Measurements from ENCODE around the gene FSCN2. TPM values are rescaled to one million over a fixed set of nuclear protein-coding genes. Genes with fewer than 3 reads are reported as not detected.

The FSCN2 gene
- total and polyA plus RNA-seq, 2 experiments from 2014 or later: 0.13 to 1.6 TPM

- Mint-ChIP-seq H3K4me1 (peaks cover 25% of the 10 kb centered on the region), H3K36me3 (ENCODE audit: low read depth) (no peaks in the 10 kb centered on the region), H3K9me3 (no peaks in the 10 kb centered on the region), H3K27me3 (ENCODE audit: insufficient read depth, low read depth, poor library complexity) (peaks cover 54% of the 10 kb centered on the region), H3K27ac (no peak overlapping the region), H3K4me3 (no peak overlapping the region; the same call in 2 of the 3 replicates)
- no peaks in the 10 kb centered on the region for H3K36me3 ChIP-seq (ENCODE audit: insufficient read depth)
- H3K4me1 ChIP-seq (ENCODE audit: insufficient read depth): peaks cover 24% of the 10 kb centered on the region
- H3K4me3 ChIP-seq: no peak overlapping the region
- H4K20me1 ChIP-seq (replicated peaks; ENCODE audit: insufficient read depth): no peaks in the 10 kb centered on the region
- H3K27ac ChIP-seq (ENCODE audit: low read depth): no peak overlapping the region
- no peak overlapping the region for H3K4me2 ChIP-seq
- ATAC-seq (no peak), DNase-seq (ENCODE audit: low spot score) (no peak)
- H2AFZ ChIP-seq: no peak overlapping the region
- H3K79me2 ChIP-seq (replicated peaks; ENCODE audit: insufficient read depth): no peaks in the 10 kb centered on the region
- H3F3A ChIP-seq (replicated peaks; ENCODE audit: low read depth): peaks cover 4% of the 10 kb centered on the region
- H3K9me2 ChIP-seq (ENCODE audit: insufficient read depth): no peaks in the 10 kb centered on the region
- H3K27me3 ChIP-seq (ENCODE audit: insufficient read depth): peaks cover 48% of the 10 kb centered on the region
- TF ChIP-seq NANOG (IDR thresholded peaks at IDR 0.05; ENCODE audit: borderline replicate concordance) (no peak), POLR2AphosphoS5 (IDR thresholded peaks at IDR 0.05; ENCODE audit: low read depth) (no peak), EZH2 (IDR thresholded peaks at IDR 0.05; ENCODE audit: low read depth, unreplicated experiment) (no peak), CREB1 (CRISPR knock-in tag; IDR thresholded peaks at IDR 0.05; ENCODE audit: low read depth) (no peak), REST (IDR thresholded peaks at IDR 0.05; ENCODE audit: unreplicated experiment) (no peak), ETS1 (IDR thresholded peaks at IDR 0.05) (no peak), EZH2phosphoT487 (IDR thresholded peaks at IDR 0.05; ENCODE audit: unreplicated experiment) (no peak), ZNF331 (CRISPR knock-in tag; IDR thresholded peaks at IDR 0.05; ENCODE audit: low read depth) (no peak), JUNB (IDR thresholded peaks at IDR 0.05; ENCODE audit: unreplicated experiment) (no peak)
- TF ChIP-seq, protein P1, sequence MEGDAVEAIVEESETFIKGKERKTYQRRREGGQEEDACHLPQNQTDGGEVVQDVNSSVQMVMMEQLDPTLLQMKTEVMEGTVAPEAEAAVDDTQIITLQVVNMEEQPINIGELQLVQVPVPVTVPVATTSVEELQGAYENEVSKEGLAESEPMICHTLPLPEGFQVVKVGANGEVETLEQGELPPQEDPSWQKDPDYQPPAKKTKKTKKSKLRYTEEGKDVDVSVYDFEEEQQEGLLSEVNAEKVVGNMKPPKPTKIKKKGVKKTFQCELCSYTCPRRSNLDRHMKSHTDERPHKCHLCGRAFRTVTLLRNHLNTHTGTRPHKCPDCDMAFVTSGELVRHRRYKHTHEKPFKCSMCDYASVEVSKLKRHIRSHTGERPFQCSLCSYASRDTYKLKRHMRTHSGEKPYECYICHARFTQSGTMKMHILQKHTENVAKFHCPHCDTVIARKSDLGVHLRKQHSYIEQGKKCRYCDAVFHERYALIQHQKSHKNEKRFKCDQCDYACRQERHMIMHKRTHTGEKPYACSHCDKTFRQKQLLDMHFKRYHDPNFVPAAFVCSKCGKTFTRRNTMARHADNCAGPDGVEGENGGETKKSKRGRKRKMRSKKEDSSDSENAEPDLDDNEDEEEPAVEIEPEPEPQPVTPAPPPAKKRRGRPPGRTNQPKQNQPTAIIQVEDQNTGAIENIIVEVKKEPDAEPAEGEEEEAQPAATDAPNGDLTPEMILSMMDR (conservative IDR thresholded peaks at IDR 0.05; ENCODE audit: low read depth in 2 of 2): no peak
- TF ChIP-seq, protein P2, sequence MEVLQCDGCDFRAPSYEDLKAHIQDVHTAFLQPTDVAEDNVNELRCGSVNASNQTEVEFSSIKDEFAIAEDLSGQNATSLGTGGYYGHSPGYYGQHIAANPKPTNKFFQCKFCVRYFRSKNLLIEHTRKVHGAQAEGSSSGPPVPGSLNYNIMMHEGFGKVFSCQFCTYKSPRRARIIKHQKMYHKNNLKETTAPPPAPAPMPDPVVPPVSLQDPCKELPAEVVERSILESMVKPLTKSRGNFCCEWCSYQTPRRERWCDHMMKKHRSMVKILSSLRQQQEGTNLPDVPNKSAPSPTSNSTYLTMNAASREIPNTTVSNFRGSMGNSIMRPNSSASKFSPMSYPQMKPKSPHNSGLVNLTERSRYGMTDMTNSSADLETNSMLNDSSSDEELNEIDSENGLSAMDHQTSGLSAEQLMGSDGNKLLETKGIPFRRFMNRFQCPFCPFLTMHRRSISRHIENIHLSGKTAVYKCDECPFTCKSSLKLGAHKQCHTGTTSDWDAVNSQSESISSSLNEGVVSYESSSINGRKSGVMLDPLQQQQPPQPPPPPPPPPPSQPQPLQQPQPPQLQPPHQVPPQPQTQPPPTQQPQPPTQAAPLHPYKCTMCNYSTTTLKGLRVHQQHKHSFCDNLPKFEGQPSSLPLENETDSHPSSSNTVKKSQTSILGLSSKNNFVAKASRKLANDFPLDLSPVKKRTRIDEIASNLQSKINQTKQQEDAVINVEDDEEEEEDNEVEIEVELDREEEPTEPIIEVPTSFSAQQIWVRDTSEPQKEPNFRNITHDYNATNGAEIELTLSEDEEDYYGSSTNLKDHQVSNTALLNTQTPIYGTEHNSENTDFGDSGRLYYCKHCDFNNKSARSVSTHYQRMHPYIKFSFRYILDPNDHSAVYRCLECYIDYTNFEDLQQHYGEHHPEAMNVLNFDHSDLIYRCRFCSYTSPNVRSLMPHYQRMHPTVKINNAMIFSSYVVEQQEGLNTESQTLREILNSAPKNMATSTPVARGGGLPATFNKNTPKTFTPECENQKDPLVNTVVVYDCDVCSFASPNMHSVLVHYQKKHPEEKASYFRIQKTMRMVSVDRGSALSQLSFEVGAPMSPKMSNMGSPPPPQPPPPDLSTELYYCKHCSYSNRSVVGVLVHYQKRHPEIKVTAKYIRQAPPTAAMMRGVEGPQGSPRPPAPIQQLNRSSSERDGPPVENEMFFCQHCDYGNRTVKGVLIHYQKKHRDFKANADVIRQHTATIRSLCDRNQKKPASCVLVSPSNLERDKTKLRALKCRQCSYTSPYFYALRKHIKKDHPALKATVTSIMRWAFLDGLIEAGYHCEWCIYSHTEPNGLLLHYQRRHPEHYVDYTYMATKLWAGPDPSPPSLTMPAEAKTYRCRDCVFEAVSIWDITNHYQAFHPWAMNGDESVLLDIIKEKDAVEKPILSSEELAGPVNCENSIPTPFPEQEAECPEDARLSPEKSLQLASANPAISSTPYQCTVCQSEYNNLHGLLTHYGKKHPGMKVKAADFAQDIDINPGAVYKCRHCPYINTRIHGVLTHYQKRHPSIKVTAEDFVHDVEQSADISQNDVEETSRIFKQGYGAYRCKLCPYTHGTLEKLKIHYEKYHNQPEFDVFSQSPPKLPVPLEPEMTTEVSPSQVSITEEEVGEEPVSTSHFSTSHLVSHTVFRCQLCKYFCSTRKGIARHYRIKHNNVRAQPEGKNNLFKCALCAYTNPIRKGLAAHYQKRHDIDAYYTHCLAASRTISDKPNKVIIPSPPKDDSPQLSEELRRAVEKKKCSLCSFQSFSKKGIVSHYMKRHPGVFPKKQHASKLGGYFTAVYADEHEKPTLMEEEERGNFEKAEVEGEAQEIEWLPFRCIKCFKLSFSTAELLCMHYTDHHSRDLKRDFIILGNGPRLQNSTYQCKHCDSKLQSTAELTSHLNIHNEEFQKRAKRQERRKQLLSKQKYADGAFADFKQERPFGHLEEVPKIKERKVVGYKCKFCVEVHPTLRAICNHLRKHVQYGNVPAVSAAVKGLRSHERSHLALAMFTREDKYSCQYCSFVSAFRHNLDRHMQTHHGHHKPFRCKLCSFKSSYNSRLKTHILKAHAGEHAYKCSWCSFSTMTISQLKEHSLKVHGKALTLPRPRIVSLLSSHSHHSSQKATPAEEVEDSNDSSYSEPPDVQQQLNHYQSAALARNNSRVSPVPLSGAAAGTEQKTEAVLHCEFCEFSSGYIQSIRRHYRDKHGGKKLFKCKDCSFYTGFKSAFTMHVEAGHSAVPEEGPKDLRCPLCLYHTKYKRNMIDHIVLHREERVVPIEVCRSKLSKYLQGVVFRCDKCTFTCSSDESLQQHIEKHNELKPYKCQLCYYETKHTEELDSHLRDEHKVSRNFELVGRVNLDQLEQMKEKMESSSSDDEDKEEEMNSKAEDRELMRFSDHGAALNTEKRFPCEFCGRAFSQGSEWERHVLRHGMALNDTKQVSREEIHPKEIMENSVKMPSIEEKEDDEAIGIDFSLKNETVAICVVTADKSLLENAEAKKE (CRISPR knock-in tag; IDR thresholded peaks at IDR 0.05): no peak
Measured at GRCh38 chr17:81486199-81486810, 41.9 kb upstream of the FSCN2 start.
